NAMALWA (cell line): ENCODE results near the gene CREB3L1.

Source experiments
- DNase-seq: peaks from one replicate; pipeline ENCODE4 v3.0.0-alpha.2; 2015; ENCODE audit warnings: low spot score

The CREB3L1 gene

GRCh38 chr11:46364791-46365190 lies 87.3 kb downstream of the CREB3L1 start:
- DNase-seq, result no peak

- DNase-seq, result no peak
These were observed 88.8 kb downstream of the CREB3L1 start for GRCh38 chr11:46366260-46366659.

GRCh38 chr11:46366661-46367161 lies 89.2 kb downstream of the CREB3L1 start:
- DNase-seq, result no peak

- DNase-seq, result peak; percentile 72
These were observed 89.9 kb downstream of the CREB3L1 start for GRCh38 chr11:46367244-46367915.

GRCh38 chr11:46367916-46368267 lies 90.4 kb downstream of the CREB3L1 start:
- DNase-seq, result no peak

- peak; percentile 65 for DNase-seq
These were observed 92.1 kb downstream of the CREB3L1 start for GRCh38 chr11:46369458-46370152.

GRCh38 chr11:46370253-46370652 lies 92.8 kb downstream of the CREB3L1 start:
- no peak for DNase-seq
